GM12892 (cell line): Measurements from ENCODE around the gene GCC2. TPM values are rescaled to one million over a fixed set of nuclear protein-coding genes. Genes with fewer than 3 reads are reported as not detected.
A peak's percentile ranks its signal among the peaks of the same experiment; 100 is the strongest.

Source experiments
- DNase-seq: peaks from one replicate; pipeline ENCODE4 v3.0.0; 2011; ENCODE audit not compliant: insufficient read length
- FAIRE-seq: peaks from 2 replicates; lab custom pipeline; 2011; peaks lifted over from hg19 to GRCh38; lab: Jason Lieb, UNC
- POLR2A ChIP-seq: IDR thresholded peaks from 2 replicates; pipeline ENCODE4 v1.6.1; 2011; ENCODE audit warnings: low read depth, low read length, control low read depth
- POLR2AphosphoS5 ChIP-seq: IDR thresholded peaks from 2 replicates; pipeline ENCODE4 v1.6.1; 2011; ENCODE audit warnings: low read depth, low read length, control low read depth
- TAF1 ChIP-seq: IDR thresholded peaks from 2 replicates; pipeline ENCODE4 v1.6.1; 2011; ENCODE audit warnings: low read depth, mild to moderate bottlenecking, control low read depth, low read length, borderline replicate concordance
- polyA plus RNA-seq: library from polyadenylated mRNA; unstranded; fragments of >200 nt; gene quantifications from one replicate; pipeline ENCODE4 v1.2.1, GENCODE V29; 2012; ENCODE audit warnings: missing spikeins, inconsistent platforms; ENCODE audit not compliant: missing spikeins

Gene GCC2, protein sequence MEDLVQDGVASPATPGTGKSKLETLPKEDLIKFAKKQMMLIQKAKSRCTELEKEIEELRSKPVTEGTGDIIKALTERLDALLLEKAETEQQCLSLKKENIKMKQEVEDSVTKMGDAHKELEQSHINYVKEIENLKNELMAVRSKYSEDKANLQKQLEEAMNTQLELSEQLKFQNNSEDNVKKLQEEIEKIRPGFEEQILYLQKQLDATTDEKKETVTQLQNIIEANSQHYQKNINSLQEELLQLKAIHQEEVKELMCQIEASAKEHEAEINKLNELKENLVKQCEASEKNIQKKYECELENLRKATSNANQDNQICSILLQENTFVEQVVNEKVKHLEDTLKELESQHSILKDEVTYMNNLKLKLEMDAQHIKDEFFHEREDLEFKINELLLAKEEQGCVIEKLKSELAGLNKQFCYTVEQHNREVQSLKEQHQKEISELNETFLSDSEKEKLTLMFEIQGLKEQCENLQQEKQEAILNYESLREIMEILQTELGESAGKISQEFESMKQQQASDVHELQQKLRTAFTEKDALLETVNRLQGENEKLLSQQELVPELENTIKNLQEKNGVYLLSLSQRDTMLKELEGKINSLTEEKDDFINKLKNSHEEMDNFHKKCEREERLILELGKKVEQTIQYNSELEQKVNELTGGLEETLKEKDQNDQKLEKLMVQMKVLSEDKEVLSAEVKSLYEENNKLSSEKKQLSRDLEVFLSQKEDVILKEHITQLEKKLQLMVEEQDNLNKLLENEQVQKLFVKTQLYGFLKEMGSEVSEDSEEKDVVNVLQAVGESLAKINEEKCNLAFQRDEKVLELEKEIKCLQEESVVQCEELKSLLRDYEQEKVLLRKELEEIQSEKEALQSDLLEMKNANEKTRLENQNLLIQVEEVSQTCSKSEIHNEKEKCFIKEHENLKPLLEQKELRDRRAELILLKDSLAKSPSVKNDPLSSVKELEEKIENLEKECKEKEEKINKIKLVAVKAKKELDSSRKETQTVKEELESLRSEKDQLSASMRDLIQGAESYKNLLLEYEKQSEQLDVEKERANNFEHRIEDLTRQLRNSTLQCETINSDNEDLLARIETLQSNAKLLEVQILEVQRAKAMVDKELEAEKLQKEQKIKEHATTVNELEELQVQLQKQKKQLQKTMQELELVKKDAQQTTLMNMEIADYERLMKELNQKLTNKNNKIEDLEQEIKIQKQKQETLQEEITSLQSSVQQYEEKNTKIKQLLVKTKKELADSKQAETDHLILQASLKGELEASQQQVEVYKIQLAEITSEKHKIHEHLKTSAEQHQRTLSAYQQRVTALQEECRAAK (N-terminal part only)
- 25.9 TPM for polyA plus RNA-seq

DNA sequence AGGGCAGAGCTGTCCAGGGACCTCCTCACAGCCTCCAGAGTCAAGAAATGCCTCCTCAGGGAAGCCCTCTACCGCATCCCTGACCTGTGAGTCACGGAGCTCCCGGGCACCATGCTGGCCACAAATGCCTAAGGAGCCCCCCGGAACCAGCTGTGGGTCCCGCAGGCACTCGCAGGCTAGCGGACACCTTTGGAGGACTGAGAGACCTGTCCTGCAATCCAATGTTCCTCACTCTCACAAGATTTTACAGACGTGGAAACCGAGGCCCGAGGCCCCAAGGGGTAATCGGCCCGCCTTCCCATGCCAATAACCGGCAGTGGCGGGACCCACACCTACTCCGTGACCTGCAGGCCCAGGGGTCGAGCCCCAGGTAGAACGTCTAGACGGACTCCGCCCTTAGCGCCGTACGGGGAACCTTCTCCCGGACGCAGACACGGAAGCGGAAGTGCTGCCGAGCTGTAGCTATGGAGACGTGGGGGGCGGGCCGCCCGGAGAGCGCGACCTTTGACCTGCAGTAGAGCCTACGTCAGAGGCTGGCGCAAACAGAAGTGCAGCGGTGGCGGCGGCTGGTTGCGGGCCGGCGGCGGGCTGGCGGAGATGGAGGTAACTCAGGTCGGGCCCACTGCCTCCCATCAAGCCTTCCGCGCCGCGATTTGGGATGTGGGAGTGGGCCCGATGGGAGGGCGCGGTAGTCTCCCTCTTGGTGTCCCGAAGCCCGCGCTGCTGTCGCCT, at the start of gene GCC2:
Gene GCC2, plus strand, starts transcription at position 529 of the 732 bp plus-strand sequence. Its CDS starts 69 bp downstream, at position 598.
- 0 out of 2 replicates have a peak, but pooled peaks have one; percentile 29 for TF ChIP-seq TAF1
- TF ChIP-seq POLR2AphosphoS5 = peak; percentile 72; the same call in 1 of the 2 replicates
- peak; percentile 77; the same call in 1 of the 2 replicates for TF ChIP-seq POLR2A
- FAIRE-seq (peak; percentile 94), DNase-seq (peak; percentile 75)

DNA sequence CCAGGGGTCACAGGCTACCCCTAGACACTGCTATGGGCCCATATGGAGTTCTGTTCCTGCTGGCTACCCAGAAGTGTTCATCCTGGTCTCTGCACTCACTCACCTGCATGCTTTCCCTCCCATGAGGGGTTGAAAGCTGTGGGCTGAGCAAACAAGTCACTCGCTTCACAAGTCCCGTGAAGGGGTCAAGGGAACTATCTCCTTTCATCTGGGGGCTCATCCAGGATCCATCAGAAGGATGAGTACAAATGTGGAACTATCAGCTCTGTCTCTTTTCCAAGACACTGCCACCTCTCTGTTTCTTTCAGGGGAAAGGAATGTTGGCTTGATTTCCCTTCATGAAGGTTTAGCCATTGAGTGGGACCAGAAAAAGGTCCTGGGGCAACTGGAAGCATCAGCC, 49.5 kb upstream of the GCC2 start:
- no peak for TF ChIP-seq TAF1
- DNase-seq (no peak), FAIRE-seq (no peak)

DNA sequence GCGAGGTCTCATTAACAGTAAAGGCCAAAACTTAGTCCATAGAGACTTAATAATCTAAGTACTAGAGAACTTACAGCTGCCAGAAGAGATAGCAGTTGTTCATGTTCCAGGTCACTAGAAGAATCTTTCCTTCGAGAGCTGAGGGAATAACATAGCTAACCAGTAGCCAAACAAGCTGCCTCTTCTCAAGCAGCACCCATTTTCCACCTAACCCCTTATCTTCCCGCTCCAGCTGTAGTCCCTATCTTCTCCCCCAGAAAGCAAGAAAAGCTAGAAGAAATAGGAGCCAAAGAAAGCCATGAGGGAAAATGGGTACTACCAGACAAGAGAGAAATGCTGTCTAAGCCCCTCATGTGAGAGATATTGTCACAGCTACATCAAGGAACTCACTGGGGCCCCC, 47.2 kb upstream of the GCC2 start:
- no peak for FAIRE-seq

DNA sequence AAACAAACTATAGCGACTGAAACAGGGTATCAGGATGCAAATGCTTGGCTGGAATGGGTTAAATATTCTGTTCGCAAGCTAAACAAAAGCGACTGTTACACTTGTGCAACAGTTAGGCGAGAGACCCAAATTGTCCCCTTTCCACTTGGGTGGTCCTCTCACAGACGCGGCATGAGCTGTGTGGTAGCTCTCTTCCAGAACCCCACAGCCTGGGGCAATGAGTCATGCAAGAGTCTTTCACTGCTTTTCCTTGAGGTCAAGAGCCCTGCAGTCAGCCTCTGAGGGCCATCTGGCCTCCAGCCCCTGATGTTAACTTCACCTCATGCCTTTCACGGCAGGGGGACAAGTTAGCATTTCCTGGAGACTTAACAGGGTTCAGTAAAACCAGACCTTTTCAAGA, 45.5 kb upstream of the GCC2 start:
- FAIRE-seq (no peak), DNase-seq (no peak)
- TF ChIP-seq TAF1 (no peak), POLR2A (no peak), POLR2AphosphoS5 (no peak)

More for the DNA sequence above, 47.2 kb upstream of the GCC2 start:
- DNase-seq = no peak
- TF ChIP-seq POLR2A = no peak
- TF ChIP-seq TAF1 = no peak
- TF ChIP-seq POLR2AphosphoS5 = no peak

DNA sequence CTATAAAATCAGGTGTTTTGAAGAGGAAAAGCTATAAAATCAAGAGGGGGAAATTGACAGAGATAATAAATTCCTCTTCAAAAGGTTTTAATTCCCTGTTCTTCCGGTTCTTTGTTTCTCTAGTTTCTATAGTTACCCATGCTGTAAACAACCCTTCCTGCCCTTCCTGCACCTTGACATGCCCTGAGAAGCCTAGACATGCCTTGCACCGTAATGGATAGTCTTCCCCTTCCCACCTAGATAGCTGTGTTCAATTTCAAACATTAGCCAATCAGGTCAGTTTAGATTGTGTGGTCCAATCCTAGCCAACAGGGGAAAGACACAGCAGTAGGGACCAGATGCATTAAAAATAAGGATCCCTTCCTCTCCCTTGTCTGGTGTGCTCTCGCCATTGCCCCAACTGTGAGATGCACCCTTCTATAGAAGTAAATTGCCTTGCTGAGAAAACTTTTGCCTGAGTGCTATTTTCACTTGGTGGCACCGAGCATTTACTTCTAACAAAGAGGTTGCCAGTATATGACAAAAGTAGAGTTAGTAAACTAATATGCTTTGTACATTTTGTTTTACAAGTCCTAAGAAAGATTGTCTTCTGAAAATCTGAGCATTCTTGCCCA, 44.1 kb upstream of the GCC2 start:
- DNase-seq = no peak
- no peak for FAIRE-seq
- no peak for TF ChIP-seq TAF1
- no peak for TF ChIP-seq POLR2A
- TF ChIP-seq POLR2AphosphoS5 = no peak

DNA sequence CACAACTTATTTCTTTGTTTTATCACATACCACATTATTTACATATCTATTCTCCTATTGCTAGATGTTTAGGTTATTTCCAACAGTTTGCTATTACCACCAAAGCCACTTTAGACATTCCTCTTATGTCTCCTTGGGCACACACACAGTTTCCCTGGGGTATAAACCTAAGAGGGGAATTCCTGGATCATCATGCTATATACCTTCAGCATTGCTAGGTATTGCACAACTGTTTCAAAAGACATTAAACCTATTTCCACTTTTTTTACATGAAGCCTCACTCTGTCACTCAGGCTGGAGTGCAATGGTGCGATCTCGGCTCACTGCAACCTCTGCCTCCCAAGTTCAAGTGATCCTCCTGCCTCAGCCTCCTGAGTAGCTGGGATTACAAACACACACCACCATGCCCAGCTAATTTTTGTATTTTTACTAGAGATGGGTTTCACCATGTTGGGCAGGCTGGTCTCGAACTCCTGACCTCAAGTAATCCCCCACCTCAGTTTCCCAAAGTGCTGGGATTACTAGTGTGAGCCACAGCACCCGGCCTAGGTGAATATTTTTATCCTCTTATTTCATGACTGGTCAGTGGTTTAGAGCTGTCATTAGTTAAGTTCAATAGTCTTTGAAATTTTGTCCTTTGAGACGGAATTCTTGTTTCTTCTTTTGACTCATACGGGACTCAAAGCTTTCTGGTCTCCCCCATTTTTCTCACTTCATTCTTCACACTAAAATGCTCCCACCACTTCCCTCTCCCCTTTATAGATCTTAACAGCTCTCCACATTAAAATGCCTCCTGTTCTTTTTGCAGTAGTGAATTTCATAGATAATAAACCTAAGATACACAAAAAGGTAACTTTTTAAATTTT, 40.9 kb upstream of the GCC2 start:
- DNase-seq = no peak
- FAIRE-seq = no peak
- TF ChIP-seq POLR2A (no peak), POLR2AphosphoS5 (no peak), TAF1 (no peak)

DNA sequence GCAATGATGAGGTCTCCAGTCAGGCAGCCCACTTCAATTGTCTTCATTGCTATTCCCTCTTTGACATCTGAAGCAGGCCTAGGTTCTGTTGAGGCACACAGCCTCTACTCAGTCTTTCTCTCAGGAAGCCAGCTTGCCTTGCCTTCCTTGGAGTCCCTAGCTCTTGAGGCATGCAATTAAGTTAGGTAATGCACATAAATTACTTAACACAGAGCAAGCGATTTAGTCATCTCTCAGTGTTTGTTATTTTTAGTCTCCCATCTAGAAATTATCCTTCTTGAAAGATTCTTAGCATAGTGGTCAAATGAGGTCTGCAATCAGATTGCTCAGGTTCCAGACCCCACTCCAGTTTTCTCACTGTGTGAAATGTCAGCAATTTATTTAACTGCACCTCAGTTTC, 39.2 kb upstream of the GCC2 start:
- TF ChIP-seq POLR2A (no peak), TAF1 (no peak), POLR2AphosphoS5 (no peak)
- DNase-seq (no peak), FAIRE-seq (no peak)

DNA sequence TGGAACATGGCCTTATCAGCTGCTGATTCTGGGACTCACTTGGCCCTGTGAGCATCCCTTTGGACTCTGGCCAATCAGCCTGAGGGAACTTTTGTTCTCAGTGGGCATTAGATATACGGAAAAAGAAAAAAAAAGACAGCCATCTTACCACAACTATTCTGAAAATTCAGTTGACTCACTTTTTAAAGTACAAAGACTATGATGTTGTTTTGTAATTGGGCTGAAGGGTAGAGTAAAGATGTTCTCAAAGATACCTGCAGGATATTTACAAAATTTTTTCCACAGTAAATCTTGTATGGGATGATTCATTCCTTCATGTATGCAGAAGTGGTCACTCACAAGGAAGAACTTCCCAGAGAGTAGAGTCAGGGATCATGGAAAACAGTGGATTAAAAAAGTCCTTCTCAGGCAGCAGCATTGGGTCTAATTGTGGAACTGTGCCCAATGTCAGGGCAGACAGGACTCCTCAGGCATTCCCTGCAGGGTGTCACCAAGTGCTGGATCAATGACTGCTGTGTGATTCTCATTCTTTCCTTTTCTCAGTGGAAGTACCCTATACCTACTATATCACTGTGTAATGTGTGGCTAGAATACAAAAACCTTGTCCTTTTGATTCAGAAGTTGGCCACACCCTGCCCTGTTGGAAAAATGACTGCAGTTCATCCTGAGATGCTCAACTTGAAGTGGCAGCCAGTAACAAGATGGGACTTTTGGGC, 35.9 kb upstream of the GCC2 start:
- no peak for FAIRE-seq
- DNase-seq = no peak
- TF ChIP-seq TAF1 (no peak), POLR2AphosphoS5 (no peak), POLR2A (no peak)

DNA sequence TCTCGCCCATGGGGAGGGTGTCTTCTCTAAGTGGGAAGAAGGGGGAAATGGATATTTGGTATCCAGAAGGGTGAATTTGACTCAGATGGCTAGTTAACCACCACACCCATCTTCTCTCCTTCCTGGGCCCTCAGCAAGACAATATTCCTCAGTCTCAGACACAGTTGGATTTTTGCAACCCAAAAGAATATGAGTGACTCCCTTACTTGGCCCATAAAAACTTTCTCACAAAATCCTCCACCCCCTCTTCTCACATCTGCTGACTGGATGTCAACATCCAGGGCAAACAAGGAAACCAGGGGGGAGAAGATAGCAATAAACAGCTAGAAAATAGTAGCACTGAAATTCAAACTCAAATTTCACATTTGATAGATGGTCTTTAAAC, 35.3 kb upstream of the GCC2 start:
- no peak for FAIRE-seq
- no peak for DNase-seq
- no peak for TF ChIP-seq POLR2A
- no peak for TF ChIP-seq POLR2AphosphoS5
- no peak for TF ChIP-seq TAF1
